SK-N-SH (cell line): Measurements from ENCODE around the gene P2RY6. TPM values are rescaled to one million over a fixed set of nuclear protein-coding genes. Genes with fewer than 3 reads are reported as not detected.

Experiments
- CTCF ChIA-PET: fragments of 300-600, 350-600 bp; formaldehyde crosslinking; extraction: SDS; loops from one replicate; lab custom pipeline; 2021; lab: Yijun Ruan, JAX
- POLR2A ChIA-PET: fragments of 350-600 bp; sonication (Branson Sonifier 250); formaldehyde crosslinking; extraction: SDS; loops from one replicate; lab custom pipeline; 2020; ENCODE audit warnings: antibody characterized with exemption, inconsistent platforms; lab: Yijun Ruan, JAX
- DNase-seq: peaks from one replicate; pipeline ENCODE4 v3.0.0; 2012
- H2AFZ ChIP-seq: fragments of 200-600 bp; sonication (generic); 2 replicates; pipeline ENCODE4 v1.8.1; 2016; ENCODE audit warnings: antibody characterized with exemption, mild to moderate bottlenecking, low read depth
- H3F3A ChIP-seq: fragments of 200-600 bp; sonication (generic); replicated peaks from 2 replicates; pipeline ENCODE3; 2016; ENCODE audit warnings: antibody characterized with exemption, mild to moderate bottlenecking; ENCODE audit not compliant: insufficient read depth
- H3K27ac ChIP-seq, 2 experiments: fragments of 200-500 bp in 1 of 2; fragments of 200-600 bp in 1 of 2; sonication (Bioruptor generic) in 1 of 2; sonication (generic), shearing (Covaris generic) in 1 of 2; 2 replicates each; pipeline versions ENCODE4 v1.5.1 to v1.6.1; 2014 to 2016; ENCODE audit warnings: low read depth in 2 of 2, inconsistent platforms in 1 of 2, low read length in 1 of 2, mild to moderate bottlenecking in 1 of 2, mixed read lengths in 1 of 2
- H3K27me3 ChIP-seq: fragments of 200-600 bp; sonication (generic), shearing (Covaris generic); 2 replicates; pipeline ENCODE4 v1.6.1; 2016; ENCODE audit warnings: mixed run types; ENCODE audit not compliant: insufficient read depth
- H3K36me3 ChIP-seq, 2 experiments: fragments of 200-500 bp in 1 of 2; fragments of 200-600 bp in 1 of 2; sonication (Bioruptor generic) in 1 of 2; sonication (generic) in 1 of 2; replicated peaks in 1 of 2; 2 replicates each; pipeline versions ENCODE3 to v1.5.1; 2014 to 2016; ENCODE audit warnings: low read length in 1 of 2, mild to moderate bottlenecking in 1 of 2; ENCODE audit not compliant: insufficient read depth in 2 of 2, control insufficient read depth in 1 of 2
- H3K4me1 ChIP-seq, 2 experiments: fragments of 200-500 bp in 1 of 2; fragments of 200-600 bp in 1 of 2; sonication (Bioruptor generic) in 1 of 2; sonication (generic), shearing (Covaris generic) in 1 of 2; 2 replicates each; pipeline versions ENCODE4 v1.5.1 to v1.6.1; 2014 to 2016; ENCODE audit warnings: low read depth in 1 of 2, low read length in 1 of 2, mixed run types in 1 of 2; ENCODE audit not compliant: insufficient read depth in 2 of 2, control insufficient read depth in 1 of 2
- H3K4me2 ChIP-seq: fragments of 200-600 bp; sonication (generic), shearing (Covaris generic); 2 replicates; pipeline ENCODE4 v1.6.1; 2017; ENCODE audit warnings: mixed run types
- H3K4me3 ChIP-seq, 2 experiments: fragments of 200-500 bp in 1 of 2; fragments of 200-600 bp in 1 of 2; sonication (Bioruptor generic) in 1 of 2; sonication (generic), shearing (Covaris generic) in 1 of 2; 2 replicates each; pipeline versions ENCODE4 v1.5.1 to v1.8.1; 2014 to 2016; ENCODE audit warnings: low read depth in 2 of 2, inconsistent platforms in 1 of 2, low read length in 1 of 2, mild to moderate bottlenecking in 1 of 2, mixed read lengths in 1 of 2, moderate library complexity in 1 of 2
- H3K79me2 ChIP-seq: fragments of 200-600 bp; sonication (generic); 2 replicates; pipeline ENCODE4 v1.8.1; 2017; ENCODE audit warnings: mild to moderate bottlenecking; ENCODE audit not compliant: insufficient read depth
- H3K9ac ChIP-seq: fragments of 200-600 bp; sonication (generic); 2 replicates; pipeline ENCODE4 v1.6.1; 2017; ENCODE audit warnings: mixed run types
- H3K9me2 ChIP-seq: fragments of 200-600 bp; sonication (generic); 2 replicates; pipeline ENCODE4 v1.6.1; 2017; ENCODE audit warnings: mixed run types
- H3K9me3 ChIP-seq: fragments of 200-600 bp; sonication (generic); 2 replicates; pipeline ENCODE4 v1.6.1; 2017; ENCODE audit warnings: mixed run types, mild to moderate bottlenecking, moderate library complexity
- H4K20me1 ChIP-seq: fragments of 200-600 bp; sonication (generic); 2 replicates; pipeline ENCODE4 v1.6.1; 2017; ENCODE audit warnings: mild to moderate bottlenecking, mixed run types; ENCODE audit not compliant: insufficient read depth
- CHD2 ChIP-seq: fragments of 150-350 bp; IDR thresholded peaks from 2 replicates; pipeline ENCODE4 v1.6.1; 2018; ENCODE audit warnings: low read length; ENCODE audit not compliant: partially characterized antibody
- ELF1 ChIP-seq: IDR thresholded peaks from 2 replicates; pipeline ENCODE4 v1.4.0; 2012
- GABPA ChIP-seq: IDR thresholded peaks from 2 replicates; pipeline ENCODE4 v1.4.0; 2012; ENCODE audit warnings: low read depth, mild to moderate bottlenecking
- JUND ChIP-seq: IDR thresholded peaks from 2 replicates; pipeline ENCODE4 v1.4.0; 2012
- MEF2A ChIP-seq: IDR thresholded peaks from 2 replicates; pipeline ENCODE4 v1.4.0; 2012; ENCODE audit warnings: low read depth, borderline replicate concordance
- MXI1 ChIP-seq: IDR thresholded peaks from 2 replicates; pipeline ENCODE4 v1.6.1; 2012; ENCODE audit warnings: mild to moderate bottlenecking, low read depth, low read length, improper control_type of control experiment
- NFIC ChIP-seq: IDR thresholded peaks from 2 replicates; pipeline ENCODE4 v1.4.0; 2012; ENCODE audit warnings: borderline replicate concordance
- NRF1 ChIP-seq: IDR thresholded peaks from 2 replicates; pipeline ENCODE4 v1.6.1; 2012; ENCODE audit warnings: low read depth, mild to moderate bottlenecking, low read length
- RCOR1 ChIP-seq: fragments of 150-350 bp; IDR thresholded peaks from 2 replicates; pipeline ENCODE4 v1.6.1; 2017; ENCODE audit warnings: antibody characterized with exemption, low read length
- SMC3 ChIP-seq: IDR thresholded peaks from 2 replicates; pipeline ENCODE4 v1.6.1; 2012; ENCODE audit warnings: low read depth, low read length, improper control_type of control experiment
- TCF12 ChIP-seq: IDR thresholded peaks from 2 replicates; pipeline ENCODE4 v1.4.0; 2012
- TEAD4 ChIP-seq: IDR thresholded peaks from 2 replicates; pipeline ENCODE4 v1.4.0; 2012; ENCODE audit warnings: mild to moderate bottlenecking, borderline replicate concordance; ENCODE audit not compliant: insufficient read depth
- YY1 ChIP-seq: IDR thresholded peaks from 2 replicates; pipeline ENCODE4 v1.4.0; 2012; ENCODE audit warnings: low read depth, mild to moderate bottlenecking
- WGBS: methylation state at CpG from one replicate; pipeline ENCODE4 v1.1.6; 2017; ENCODE audit warnings: low lambda C conversion rate; 5-methylcytosine and 5-hydroxymethylcytosine counted together
- polyA plus RNA-seq, 3 experiments: library from polyadenylated mRNA; depleted of rRNA; stranded (reverse); fragments of >200 nt; gene quantifications; 2 replicates each; pipeline ENCODE4 v1.2.3, GENCODE V29; 2012
- TF ChIP-seq, protein P1 (sequence below): IDR thresholded peaks from 2 replicates; pipeline ENCODE4 v1.4.0; 2012; ENCODE audit warnings: low read depth, borderline replicate concordance
- TF ChIP-seq, protein P2 (sequence below): IDR thresholded peaks from 2 replicates; pipeline ENCODE4 v1.4.0; 2012; ENCODE audit warnings: low read depth, borderline replicate concordance
- TF ChIP-seq, protein P3 (sequence below): fragments of 200-600 bp; sonication (generic); IDR thresholded peaks from 2 replicates; pipeline ENCODE4 v1.6.1; 2017; ENCODE audit warnings: antibody characterized with exemption, mild to moderate bottlenecking, moderate library complexity
- TF ChIP-seq, protein P4 (sequence below): fragments of 150-350 bp; IDR thresholded peaks from 2 replicates; pipeline ENCODE4 v1.6.1; 2016; ENCODE audit warnings: mild to moderate bottlenecking, low read depth, low read length
- TF ChIP-seq, protein P5 (sequence below): IDR thresholded peaks from 2 replicates; pipeline ENCODE4 v1.4.0; 2012; ENCODE audit warnings: low read depth
- TF ChIP-seq, protein P6 (sequence below): IDR thresholded peaks from 2 replicates; pipeline ENCODE4; 2012

P2RY6 gene
- polyA plus RNA-seq, 1 of the 3 experiments (the other 2 are of a cell fraction): 0.15 TPM

DNA sequence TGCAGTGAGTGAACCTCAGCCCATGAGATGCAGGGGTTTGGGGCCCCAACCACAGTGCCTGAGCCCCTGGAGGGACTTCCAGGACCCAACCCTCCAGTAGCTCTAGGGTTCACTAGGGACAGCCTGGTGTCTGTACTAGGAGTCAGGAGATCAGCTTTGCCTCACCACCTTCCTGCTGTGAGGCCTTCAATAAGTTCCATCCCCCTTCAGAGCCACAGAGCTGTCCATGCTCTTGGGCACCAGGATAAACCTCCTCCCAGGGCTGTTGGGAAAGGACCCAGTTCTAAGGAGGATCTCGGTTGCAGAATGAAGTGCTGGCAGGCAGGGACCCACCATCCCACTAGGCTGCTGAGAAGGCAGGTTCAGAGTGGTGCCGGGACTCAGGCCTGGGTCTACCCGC lies 45.7 kb downstream of the P2RY6 start:
- POLR2A ChIA-PET: interaction anchor here (1.8 kb wide), 1 partner anchor 10 kb away, joined by 4 read pairs; no protein-coding TSS in a partner anchor
- 76% methylated on average over 2 of the region's 3 CpGs for WGBS
- no peak overlapping the region for H3K4me3 ChIP-seq
- DNase-seq: no peak
- peaks cover 75 to 83% of the 10 kb centered on the region in 2 experiments for H3K4me1 ChIP-seq
- H3K36me3 ChIP-seq: peaks cover 4 to 7% of the 10 kb centered on the region in 2 experiments
- peak overlapping the region; percentile 99; the same call in 1 of the 2 replicates for H3K4me2 ChIP-seq
- H4K20me1 ChIP-seq: peaks cover 63% of the 10 kb centered on the region
- H2AFZ ChIP-seq: no peak overlapping the region
- CTCF ChIA-PET: interaction anchor here (1.3 to 17.6 kb wide), 4 partner anchors 8 to 28 kb away, joined by 5 to 395 read pairs (median 115); partner anchors contain the start of gene ARHGEF17
- peaks cover 98% of the 10 kb centered on the region for H3K79me2 ChIP-seq
- no peak overlapping the region for H3K9ac ChIP-seq
- no peaks in the 10 kb centered on the region for H3K9me3 ChIP-seq
- no peaks in the 10 kb centered on the region for H3K27me3 ChIP-seq
- H3F3A ChIP-seq: peaks cover 27% of the 10 kb centered on the region
- H3K9me2 ChIP-seq: no peaks in the 10 kb centered on the region
- H3K27ac ChIP-seq: peak overlapping the region; percentile 64 to 98; a peak in 3 of 4 replicates
- TF ChIP-seq, protein P1, sequence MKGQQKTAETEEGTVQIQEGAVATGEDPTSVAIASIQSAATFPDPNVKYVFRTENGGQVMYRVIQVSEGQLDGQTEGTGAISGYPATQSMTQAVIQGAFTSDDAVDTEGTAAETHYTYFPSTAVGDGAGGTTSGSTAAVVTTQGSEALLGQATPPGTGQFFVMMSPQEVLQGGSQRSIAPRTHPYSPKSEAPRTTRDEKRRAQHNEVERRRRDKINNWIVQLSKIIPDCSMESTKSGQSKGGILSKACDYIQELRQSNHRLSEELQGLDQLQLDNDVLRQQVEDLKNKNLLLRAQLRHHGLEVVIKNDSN: no peak
- TF ChIP-seq SMC3 (no peak), YY1 (no peak), ELF1 (no peak), NFIC (no peak), RCOR1 (no peak), MXI1 (no peak), TEAD4 (no peak), GABPA (no peak), TCF12 (no peak), CHD2 (no peak), JUND (no peak), MEF2A (no peak), NRF1 (no peak)
- TF ChIP-seq, protein P2, sequence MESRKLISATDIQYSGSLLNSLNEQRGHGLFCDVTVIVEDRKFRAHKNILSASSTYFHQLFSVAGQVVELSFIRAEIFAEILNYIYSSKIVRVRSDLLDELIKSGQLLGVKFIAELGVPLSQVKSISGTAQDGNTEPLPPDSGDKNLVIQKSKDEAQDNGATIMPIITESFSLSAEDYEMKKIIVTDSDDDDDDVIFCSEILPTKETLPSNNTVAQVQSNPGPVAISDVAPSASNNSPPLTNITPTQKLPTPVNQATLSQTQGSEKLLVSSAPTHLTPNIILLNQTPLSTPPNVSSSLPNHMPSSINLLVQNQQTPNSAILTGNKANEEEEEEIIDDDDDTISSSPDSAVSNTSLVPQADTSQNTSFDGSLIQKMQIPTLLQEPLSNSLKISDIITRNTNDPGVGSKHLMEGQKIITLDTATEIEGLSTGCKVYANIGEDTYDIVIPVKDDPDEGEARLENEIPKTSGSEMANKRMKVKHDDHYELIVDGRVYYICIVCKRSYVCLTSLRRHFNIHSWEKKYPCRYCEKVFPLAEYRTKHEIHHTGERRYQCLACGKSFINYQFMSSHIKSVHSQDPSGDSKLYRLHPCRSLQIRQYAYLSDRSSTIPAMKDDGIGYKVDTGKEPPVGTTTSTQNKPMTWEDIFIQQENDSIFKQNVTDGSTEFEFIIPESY: no peak
- TF ChIP-seq, protein P3, sequence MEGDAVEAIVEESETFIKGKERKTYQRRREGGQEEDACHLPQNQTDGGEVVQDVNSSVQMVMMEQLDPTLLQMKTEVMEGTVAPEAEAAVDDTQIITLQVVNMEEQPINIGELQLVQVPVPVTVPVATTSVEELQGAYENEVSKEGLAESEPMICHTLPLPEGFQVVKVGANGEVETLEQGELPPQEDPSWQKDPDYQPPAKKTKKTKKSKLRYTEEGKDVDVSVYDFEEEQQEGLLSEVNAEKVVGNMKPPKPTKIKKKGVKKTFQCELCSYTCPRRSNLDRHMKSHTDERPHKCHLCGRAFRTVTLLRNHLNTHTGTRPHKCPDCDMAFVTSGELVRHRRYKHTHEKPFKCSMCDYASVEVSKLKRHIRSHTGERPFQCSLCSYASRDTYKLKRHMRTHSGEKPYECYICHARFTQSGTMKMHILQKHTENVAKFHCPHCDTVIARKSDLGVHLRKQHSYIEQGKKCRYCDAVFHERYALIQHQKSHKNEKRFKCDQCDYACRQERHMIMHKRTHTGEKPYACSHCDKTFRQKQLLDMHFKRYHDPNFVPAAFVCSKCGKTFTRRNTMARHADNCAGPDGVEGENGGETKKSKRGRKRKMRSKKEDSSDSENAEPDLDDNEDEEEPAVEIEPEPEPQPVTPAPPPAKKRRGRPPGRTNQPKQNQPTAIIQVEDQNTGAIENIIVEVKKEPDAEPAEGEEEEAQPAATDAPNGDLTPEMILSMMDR: no peak
- TF ChIP-seq, protein P4, sequence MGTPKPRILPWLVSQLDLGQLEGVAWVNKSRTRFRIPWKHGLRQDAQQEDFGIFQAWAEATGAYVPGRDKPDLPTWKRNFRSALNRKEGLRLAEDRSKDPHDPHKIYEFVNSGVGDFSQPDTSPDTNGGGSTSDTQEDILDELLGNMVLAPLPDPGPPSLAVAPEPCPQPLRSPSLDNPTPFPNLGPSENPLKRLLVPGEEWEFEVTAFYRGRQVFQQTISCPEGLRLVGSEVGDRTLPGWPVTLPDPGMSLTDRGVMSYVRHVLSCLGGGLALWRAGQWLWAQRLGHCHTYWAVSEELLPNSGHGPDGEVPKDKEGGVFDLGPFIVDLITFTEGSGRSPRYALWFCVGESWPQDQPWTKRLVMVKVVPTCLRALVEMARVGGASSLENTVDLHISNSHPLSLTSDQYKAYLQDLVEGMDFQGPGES: no peak
- TF ChIP-seq, protein P5, sequence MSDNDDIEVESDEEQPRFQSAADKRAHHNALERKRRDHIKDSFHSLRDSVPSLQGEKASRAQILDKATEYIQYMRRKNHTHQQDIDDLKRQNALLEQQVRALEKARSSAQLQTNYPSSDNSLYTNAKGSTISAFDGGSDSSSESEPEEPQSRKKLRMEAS: no peak
- TF ChIP-seq, protein P6, sequence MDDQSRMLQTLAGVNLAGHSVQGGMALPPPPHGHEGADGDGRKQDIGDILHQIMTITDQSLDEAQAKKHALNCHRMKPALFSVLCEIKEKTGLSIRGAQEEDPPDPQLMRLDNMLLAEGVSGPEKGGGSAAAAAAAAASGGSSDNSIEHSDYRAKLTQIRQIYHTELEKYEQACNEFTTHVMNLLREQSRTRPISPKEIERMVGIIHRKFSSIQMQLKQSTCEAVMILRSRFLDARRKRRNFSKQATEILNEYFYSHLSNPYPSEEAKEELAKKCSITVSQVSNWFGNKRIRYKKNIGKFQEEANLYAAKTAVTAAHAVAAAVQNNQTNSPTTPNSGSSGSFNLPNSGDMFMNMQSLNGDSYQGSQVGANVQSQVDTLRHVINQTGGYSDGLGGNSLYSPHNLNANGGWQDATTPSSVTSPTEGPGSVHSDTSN: no peak
